UCSD-AML1 (cell line): ENCODE measurements around the gene INPP5A.

Source experiments
- DNase-seq: peaks from one replicate; lab custom pipeline; 2025; ENCODE audit not compliant: unreplicated experiment; lab: John Stamatoyannopoulos, UW

Gene INPP5A

GRCh38 chr10:132685921-132686680 is 148.5 kb downstream of the INPP5A start:
- DNase-seq, result no peak

DNA sequence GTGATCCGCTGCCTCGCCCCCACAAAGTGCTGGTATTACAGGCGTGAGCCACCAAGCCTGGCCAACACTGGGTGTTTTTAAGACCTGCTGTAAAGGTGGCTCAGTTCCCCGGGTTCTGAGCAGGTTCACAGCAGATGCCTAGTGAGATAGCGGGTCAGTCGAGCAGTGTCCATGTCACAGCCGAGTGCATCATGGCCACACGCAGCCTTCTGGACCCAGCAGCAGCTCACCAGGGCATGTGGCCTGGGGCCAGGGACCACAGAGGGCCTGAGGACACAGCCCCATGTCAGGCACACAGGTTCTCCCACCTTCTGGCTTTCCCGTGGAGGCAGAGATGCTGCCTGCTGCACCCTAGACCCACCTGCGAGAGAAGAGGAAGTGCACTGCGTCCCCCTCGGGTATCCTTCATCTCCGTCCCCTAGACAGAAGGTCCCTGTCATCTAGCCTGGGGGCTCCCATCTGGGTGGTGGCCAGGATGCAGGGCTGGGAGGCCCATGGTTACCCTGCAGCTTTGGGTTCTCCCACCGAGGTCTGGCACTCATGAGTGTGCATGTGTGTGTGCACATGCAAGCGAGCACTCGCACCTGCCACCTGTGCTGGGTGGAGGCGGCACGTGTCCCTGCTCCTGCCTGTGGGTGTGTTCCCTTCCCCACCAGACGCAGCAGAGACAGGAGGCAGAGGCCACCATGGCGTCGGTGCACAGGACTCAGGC is 149.8 kb downstream of the INPP5A start:
- no peak for DNase-seq

GRCh38 chr10:132687893-132688579 is 150.4 kb downstream of the INPP5A start:
- no peak for DNase-seq

DNA sequence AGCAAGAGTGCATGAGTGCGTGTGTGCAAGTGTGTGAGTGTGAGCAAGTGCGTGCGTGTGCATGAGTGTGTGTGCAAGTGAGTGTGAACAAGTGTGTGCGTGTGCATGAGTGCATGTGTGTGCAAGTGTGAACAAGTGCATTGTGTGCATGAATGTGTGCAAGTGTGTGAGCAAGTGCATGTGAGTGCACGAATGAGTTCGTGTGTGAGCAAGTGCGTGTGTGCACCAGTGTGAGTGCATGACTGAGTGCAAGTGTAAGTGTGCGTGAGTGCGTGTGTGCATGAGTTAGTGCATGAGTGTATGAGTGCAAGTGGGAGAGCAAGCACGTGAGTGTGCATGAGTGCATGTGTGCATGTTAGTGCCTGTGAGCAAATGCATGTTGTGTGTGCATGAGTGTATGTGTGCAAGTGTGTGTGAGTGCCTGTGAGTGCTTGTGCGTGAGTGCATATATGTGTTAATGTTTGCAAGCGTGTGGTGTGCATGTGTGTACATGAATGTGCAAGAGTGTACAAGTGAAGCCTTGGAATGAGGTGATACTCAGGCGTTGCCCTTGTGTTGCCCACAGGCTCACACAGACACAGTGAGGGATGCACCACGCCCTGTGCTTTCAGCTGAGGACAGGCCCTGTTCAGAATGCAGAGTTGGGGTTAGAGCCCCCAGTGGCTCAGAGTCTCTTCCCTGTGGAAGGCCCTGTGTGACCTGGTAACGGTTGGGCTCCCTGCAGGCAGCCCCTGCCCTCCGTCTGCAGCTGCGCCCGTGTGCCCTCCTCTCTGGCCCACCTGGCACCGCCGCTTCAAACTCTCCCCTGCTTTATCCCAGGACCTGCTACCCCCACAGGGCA is 151.2 kb downstream of the INPP5A start:
- DNase-seq, result no peak

GRCh38 chr10:132689721-132690360 is 152.3 kb downstream of the INPP5A start:
- DNase-seq, result no peak

GRCh38 chr10:132690401-132690800 is 152.8 kb downstream of the INPP5A start:
- DNase-seq, result no peak

GRCh38 chr10:132690821-132691610 is 153.4 kb downstream of the INPP5A start:
- no peak for DNase-seq

DNA sequence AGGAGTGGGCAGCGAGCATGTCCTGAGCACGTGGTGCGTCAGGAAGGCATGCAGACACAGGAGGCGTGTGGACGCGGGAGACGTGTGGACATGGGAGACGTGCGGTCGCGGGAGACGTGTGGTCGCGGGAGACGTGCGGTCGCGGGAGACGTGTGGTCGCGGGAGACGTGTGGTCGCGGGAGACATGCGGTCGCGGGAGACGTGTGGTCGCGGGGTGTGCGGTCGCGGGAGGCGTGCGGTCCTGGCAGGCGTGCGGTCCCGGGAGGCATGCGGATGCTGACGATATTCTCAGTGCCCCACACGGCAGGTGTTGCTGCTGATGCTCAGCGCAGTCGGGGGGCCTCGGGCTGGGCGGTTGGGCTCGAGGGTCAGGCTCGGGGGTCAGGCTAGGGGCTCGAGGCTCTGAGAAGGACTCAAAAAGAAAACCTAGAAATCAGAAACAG is 154.1 kb downstream of the INPP5A start:
- DNase-seq, result no peak

GRCh38 chr10:132692311-132692710 is 154.7 kb downstream of the INPP5A start:
- no peak for DNase-seq

DNA sequence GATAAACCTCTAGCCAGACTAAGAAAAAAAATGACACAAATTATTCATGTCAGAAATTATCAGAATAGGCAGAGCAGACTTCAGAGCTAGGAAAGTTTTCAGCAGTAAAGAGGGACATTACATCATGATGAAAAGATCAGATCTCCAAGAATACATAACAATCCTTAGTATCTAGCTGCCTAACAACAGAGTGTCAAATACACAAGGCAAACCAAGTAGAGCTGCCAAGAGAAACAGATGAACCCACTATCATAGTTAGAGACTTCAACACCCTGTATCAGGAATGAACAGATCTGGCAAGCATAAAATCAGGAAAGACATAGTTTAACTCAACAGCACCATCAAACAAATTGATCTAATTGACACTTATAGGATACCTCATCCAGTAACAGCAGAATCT is 156.1 kb downstream of the INPP5A start:
- no peak for DNase-seq

DNA sequence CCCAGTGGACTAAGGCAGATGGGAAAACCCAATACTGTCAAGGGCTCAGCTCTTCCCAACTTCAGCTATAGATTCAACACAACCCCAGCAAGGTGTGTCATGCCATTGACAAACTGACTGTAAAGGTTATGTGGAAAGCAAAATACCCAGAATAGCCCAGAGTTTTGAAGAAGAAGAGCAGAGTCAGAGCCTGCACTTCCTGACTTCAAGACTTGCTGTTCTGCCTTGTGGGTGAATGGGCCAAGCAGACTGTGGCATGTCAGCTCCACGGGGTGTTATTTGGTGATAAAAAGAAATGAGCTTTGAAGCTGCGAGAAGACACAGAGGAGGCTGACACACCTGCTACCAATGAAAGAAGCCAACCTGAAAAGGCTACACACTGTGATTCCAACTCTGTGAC is 158.6 kb downstream of the INPP5A start:
- DNase-seq, result no peak

GRCh38 chr10:132696728-132697577 is 159.4 kb downstream of the INPP5A start:
- no peak for DNase-seq

GRCh38 chr10:132697578-132698200 is 160.1 kb downstream of the INPP5A start:
- DNase-seq, result no peak

DNA sequence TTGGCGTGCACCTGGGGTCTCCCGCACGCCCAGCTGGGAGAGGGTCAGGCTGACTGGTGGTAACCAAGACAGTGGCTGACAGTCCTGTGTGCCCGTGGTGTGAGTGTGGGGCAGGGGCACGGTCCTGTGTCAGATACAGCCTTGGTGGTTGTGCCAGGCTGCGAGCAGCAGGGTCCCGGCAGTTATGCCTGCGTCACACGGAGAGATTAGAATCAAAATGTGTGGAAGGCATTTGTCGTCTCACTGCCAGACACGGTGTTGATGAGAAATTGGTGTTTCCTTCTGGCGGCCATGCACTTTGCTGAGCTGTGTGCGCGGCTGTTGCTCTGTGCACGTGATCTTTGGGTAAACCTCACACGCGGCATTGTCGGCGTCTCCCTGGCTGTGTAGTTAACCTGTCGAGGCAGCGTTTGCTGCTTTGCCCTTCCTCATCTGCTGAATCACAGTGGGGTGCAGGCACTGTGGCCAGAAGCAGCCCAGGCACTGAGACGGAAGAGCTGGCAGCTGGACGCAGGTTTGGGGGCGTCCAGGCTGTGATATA is 160.7 kb downstream of the INPP5A start:
- no peak for DNase-seq

DNA sequence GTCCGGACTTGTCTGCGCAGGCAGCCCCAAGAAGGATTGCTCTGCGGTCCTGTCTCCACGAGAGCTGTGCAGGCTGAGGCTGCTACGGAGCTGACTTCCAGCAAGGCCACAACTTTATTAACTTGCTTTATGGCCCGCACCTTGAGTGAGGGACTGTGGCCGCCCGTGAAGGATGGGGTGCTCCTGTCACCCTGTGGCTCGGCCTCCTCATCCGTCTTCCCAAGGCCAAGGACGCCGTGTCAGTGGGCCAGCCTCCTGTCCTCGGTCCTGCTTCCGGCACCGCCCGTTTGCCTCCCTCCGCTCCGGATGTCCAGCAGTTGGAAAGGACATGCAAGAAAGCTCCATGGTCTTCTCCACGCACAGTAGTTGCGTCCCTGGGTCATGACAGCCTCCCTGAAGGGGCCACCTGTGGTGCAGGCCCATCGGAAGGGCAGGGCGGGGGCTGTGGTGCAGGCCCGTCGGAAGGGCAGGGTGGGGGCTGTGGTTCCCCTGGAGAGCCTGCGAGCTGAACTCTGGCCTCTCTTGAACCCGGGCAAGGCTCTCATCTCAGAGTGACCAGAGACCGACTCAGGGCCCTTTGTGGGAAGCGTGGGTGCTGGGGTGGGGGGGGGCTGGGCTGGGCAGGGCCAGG is 161.3 kb downstream of the INPP5A start:
- DNase-seq, result no peak

DNA sequence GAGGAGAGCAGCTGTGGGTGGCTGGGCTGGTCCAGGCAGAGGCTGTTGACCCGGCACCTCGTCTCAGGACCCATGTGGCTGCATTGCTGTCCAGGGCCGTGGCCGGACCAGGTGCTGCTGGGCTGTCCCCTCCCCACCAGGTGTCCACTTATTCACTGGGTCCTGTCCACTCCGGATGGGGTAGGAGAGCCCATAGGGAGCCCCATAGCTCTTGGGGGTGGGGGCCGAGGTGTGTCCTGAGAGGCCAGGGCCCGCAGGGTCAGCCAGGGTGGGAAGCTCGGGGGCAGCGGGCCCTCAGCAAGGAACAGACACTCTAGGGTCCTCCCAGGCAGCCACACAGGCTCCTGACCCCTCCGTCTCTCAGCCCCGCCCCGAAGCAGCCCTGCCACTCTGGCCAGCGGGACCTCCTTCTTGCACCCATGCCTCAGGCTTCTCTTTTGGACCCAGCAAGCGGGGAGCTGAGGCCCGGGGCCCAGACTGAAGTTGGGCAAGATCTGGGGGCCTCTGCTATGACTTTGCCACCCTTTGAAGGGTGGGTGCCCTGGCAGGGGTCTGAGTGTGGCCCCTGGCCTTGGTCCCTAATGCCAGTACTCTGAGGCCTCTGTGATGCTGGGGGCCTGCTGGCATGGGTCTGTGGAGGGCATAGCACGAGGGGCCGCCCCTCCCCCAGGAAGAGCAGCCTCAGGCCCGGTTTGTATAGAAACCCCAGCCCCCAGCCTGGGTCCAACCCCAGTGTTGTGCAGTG is 162.0 kb downstream of the INPP5A start:
- DNase-seq, result no peak
